HG03064 (cell line): ENCODE data around the gene KRT32.

ENCODE experiments used
- ATAC-seq: cut with Tn5 transposase; IDR thresholded peaks from one replicate; pipeline ENCODE4 v1.9.1; 2021; ENCODE audit warnings: low read depth; ENCODE audit not compliant: unreplicated experiment

KRT32 gene

DNA sequence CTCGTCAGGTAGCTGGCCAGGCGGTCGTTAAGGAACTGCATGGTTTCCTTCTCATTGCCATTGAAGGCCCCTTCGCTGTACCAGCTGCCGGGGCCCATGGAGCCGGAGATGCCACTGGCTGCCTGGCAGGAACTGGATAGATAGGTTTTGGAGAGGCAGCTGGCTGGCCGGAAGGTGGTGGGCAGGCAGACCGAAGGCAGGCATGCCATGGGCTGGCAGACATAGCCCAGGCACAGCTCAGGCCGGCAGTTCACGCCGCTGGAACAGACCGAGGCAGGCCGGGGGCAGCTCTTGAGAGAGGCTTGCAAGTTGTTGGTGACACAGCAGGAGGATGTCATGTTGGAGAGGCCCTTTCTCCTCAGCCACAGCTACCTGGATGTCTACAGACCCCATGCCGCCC lies at the start of gene KRT32:
Gene KRT32, minus strand, starts transcription at position 399 of the 400 bp plus-strand sequence. Its CDS starts 61 bp downstream, at position 338.
- no peak for ATAC-seq

DNA sequence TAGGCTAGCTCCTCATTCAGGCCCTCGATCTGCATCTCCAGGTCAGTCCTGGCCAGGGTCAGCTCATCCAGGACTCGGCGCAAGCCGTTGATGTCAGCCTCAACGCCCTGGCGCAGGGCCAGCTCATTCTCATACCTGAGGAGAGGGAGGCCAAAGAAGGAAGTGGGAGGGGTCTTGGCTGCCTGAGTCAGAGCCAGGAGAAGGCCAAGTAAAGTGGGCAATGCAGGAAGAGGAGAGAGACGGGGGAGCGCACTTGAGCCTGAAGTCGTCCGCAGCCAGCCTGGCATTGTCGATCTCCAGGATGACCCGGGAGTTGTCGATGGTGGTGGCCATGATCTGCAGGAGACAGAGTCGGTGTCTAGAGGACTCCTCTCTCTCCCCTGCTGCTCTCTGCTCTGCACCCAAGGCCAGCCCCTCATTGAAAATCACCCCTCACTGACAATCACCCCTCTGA lies 49.7 kb upstream of the KRT32 start:
- ATAC-seq: no peak

DNA sequence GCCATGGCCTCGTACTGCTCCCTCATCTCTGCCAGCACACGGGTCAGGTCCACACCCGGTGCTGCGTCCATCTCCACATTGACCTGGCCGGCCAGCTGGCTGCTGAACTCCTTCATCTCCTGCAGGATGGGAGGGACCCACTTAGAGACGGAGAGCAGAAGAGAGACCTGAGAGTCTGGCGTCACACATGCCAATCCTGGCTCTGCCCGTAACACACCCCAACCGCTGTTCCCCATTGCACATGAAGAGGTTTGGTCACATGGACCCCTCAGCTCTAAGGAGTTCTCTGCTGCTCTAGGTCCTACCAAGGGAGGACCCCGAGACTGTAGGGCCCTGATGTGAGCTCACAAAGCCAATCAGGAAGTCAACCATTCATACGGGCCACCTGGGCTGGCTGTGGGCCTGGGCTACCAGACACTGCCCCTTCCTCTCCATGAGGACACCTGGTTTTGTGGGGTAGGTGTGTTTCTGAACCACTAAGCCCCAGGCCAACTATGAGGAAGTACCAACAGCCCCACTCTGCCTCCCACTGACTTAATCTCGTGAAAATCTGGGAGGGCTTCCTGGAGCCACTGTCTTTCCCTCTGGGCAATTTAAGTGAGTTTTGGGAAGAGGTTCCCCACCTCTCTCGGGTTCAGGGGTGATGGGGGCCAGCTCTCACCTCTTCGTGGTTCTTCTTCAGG lies 49.1 kb upstream of the KRT32 start:
- no peak for ATAC-seq

DNA sequence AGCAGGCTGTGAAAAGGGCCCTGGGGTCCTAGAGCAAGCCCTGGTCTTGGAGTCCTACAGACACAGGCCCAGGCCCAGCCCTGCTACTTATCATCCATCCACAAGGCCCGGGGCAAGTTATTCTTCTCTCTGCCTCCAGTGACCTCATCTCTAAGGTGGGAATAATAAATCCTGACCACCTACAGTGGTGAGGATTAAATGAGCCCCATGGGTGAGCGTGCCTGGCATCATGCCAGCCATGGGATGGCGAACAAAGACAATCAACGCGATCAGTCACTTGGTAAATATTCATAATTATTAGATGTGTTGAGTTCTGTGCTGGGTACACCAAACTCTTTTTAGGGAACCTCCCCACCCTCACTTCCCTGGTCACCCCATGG lies 46.0 kb upstream of the KRT32 start:
- no peak for ATAC-seq

DNA sequence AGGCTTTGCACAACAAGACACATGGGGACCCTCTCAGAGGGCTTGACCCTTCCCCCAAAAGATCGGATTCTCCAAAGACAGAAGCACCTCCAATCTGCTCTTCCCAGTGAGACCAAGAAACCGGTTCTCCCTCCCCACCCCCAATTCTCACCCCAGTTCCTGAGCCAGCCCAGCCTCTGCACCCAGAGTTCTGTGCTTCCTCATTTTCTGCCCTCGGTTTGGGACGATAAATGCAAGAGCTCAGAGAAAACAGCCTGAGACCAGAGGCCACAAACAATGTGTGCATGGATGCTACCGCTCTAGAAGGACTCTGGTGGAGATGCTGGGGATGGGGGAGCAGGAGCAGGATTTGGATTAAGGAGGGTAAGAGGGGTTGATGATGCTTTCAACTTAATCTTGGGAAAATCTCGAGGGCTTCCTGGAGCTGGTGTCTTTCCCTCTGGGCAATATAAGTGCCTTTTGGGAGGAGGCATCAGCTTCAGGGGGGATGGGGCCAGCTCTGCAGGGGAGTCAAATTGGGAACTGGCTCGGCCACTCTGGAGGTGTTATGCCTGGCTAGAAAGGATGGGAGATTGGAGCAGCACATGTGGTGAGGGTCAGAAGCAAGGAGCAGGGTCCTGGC lies 45.5 kb upstream of the KRT32 start:
- ATAC-seq: no peak

DNA sequence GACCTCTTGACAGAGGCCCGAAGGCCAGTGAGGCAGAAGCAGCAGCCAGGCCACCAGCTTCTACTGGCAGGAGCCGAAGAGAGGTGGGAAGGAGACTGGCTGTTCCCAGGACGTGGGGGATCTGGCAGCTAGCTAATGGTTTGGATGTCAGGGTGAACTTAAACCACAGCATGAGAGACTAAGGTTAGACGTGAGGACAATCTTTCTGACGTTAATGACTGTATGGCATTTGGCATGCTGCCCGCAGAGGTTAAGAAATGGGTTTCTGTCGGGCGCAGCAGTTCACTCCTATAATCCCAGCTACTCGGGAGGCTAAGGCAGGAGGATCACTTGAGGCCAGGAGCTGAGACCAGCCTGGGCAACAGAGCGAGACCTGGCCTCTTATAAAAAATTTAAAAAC lies 44.5 kb upstream of the KRT32 start:
- ATAC-seq: no peak

DNA sequence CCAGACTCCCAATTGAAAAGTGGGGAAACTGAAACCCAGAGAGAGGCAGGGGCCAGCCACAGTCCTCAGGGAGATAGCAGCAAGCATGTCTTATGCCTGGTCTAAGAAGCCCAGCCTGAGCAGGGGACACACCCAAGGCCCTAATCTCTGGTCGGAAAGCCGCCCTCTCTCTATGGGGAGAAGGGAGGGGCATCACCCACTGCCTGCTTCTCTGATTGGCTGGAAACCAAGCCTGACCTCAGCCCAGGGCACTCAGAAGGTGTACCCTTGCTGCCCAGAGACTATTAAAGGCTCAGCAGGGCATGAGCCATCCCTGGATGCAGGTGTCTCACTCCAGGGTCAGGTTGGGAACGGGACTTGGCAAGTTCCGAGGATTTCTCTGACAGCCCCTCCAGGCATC lies 43.9 kb upstream of the KRT32 start:
- ATAC-seq: no peak

DNA sequence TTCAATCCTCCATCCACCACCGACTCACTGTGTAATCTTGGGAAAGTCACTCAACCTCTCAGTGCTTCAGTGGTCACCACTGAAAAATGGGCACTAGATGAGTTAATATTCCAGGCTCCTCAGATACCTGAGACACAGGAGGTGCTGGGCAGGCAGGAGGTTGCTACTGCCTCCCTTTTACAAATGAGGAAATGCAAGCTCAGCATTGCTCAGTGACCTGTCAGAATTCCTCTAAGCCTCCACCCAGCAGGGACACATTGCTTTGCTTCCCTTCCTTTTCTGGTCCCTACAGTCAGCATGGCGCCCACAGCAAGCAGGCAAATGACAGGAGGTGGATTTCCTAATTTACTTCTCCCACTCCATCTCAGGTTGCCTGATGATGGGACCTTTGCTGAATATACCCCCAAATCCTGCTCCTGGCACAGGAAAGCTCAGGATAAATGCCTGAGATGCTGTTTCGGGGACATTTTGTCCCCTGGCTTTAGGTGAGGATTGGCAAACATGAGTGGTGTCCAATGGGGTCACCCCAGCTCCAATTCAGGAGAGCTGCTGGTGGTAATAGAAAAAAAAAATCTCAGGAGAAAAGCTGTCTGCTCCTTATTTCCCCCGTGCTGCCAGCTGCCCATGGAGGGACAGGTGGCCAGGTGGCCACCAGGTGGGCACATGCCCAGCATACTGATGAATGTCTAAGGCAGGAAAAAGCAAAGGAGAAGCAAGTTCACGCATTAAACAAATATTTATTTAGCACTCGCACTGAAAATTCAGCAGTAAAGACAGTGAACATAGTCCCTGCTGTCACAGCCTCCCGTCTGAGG lies 43.3 kb upstream of the KRT32 start:
- no peak for ATAC-seq

DNA sequence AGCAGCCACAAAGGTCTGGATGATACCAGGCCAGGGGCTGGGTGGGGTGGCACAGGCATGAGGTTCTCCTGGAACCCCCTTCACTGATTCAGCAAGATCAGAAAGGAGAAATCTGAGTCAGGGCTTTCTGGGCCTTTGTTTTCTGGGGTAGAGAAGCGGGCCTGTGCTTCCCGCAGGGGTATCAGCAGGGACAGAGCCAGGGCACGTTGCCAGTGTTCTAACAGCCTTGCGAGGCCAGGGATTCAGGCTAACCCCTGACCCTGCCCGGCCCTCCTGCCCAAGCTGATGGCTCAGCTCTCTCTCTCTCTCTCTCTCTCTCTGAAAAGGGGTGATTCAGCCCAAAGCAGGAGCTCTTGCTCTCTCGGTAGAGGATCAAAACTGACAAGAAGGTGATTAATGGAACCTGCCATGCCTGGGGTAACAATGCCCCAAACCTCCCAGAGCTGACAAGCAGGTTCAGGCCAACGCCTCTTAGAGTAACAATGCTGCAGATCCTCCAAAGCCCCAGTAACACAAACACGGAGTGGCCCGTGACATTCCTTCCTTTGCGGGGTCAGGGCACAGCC lies 40.2 kb upstream of the KRT32 start:
- ATAC-seq: no peak

DNA sequence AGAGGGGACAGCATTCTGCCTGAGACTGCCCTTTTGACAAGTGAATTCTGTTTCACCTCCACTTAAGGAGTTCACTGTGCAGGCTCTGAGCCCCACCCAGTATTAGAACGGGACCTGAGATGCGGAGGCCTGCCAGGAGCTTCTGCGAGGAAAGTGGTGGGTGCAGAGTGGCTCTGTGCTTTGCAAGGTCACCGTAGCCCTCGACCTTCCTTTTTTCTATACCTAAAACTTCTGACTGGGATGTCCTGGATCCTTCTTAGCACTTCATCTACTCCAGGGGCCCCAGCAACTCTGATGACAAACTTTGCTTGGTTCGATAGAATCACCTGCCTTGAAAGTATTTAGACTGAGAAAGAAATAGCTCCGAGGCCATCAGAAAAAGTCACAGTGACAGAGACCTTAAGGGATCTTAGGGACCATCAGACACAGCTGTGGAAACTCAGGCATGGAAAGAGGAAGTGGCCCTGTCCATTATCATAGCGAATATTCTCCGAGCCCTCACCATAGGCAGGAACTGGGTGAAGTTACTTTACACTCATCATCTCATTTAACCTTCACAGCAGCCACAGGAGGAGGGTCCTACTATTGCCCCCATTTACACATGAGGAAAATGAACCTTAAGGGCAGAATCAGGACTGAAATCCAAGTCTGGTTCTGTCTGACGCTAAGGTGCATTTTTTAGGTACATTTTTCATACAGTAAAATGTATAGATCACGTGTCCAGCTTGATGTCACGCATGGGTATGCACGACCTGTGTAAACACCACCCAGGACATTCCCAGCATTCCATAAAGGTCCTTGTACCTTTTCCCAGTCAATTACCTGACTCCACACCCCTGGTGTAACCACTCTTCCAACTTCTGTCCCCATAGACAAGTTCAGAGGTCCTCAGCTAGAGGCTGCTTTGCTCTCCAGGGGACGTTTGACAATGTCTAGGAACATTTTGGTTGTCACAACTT lies 38.9 kb upstream of the KRT32 start:
- ATAC-seq: no peak

DNA sequence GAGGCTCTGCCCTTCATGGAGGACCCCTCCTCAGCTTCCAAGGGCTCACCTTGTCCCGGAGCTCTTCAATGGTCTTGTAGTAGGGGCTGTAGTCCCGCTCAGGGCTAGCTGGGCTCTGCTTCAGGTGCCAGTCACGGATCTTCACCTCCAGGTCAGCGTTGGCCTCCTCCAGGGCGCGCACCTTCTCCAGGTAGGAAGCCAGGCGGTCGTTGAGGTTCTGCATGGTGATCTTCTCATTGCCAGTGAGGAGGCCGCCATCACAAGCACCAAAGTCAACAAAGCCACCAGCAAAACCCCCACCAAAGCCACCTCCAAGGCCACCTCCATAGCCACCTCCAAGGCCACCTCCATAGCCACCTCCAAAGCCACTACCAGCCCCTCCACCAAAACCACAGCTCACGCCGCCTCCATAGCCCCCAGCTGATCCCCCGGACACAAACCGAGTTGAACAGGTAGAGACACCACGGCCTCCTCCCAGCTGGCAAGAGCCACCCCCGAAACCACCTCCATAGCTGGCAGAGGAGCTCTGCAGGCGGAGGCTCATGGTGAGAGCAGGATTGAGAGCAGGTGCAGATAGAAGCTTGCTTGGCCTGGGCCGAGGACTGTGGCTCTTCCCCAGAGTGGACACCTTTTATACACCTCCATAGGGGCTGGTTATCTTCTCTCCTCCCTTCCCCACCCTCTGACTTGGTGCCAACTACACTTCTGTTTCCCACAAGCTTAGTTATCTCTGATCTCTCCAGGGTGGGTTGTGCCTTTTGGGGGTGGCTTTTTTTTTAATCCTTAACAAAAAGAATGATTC lies 38.0 kb upstream of the KRT32 start, which contains the start of gene KRT13:
Gene KRT13, minus strand, starts transcription at position 606 of the 802 bp plus-strand sequence. Its CDS starts 62 bp downstream, at position 544.
- no peak for ATAC-seq

DNA sequence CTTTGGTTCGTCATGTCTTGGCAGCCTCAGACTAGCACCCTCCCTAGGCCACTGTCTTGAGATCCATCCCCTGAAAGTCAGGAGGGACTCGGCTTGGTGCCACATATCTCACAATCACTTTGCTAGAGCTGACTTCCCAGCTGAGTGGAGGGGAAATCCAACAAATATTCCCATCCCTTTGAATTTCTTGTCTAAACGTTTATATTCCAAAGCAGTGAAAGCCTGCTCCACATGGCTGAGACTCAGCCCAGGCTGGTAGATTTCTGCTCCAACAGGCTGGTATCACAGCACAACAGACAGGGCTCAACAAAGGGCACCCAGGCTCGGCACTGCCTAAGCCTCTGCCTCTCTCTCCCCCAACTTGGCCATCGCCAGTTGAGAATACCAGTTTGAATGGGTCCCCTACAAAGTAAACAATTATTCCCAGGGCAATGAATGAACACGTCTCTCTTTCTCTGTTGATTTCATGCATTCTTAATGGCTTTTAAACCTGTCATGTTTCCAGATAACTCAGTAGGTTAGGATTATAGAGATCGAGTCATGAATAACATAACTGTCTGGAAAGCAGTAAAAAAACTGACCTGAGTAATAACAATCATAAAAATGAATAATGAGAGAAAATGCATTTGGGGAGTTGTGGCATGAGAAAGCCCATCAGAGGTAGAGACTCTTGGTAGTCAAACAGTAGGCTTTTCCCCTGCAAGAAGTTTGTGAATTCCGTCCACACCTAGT lies 37.2 kb upstream of the KRT32 start:
- no peak for ATAC-seq

DNA sequence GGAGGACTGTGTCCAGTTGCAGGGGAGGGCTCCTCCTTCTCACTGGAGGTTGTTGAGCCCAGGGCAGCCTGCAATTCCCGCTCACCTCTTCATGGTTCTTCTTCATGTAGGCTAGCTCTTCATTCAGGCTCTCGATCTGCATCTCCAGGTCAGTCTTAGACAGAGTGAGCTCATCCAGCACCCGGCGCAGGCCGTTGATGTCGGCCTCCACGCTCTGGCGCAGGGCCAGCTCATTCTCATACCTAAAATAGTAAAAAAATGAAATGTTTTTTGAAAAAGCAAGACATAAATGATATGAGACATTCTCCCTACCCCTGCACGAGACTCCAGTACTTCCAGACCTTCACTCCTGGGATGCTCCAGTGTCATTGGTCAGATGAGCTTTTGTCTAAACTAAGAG lies 36.0 kb upstream of the KRT32 start:
- ATAC-seq: no peak

DNA sequence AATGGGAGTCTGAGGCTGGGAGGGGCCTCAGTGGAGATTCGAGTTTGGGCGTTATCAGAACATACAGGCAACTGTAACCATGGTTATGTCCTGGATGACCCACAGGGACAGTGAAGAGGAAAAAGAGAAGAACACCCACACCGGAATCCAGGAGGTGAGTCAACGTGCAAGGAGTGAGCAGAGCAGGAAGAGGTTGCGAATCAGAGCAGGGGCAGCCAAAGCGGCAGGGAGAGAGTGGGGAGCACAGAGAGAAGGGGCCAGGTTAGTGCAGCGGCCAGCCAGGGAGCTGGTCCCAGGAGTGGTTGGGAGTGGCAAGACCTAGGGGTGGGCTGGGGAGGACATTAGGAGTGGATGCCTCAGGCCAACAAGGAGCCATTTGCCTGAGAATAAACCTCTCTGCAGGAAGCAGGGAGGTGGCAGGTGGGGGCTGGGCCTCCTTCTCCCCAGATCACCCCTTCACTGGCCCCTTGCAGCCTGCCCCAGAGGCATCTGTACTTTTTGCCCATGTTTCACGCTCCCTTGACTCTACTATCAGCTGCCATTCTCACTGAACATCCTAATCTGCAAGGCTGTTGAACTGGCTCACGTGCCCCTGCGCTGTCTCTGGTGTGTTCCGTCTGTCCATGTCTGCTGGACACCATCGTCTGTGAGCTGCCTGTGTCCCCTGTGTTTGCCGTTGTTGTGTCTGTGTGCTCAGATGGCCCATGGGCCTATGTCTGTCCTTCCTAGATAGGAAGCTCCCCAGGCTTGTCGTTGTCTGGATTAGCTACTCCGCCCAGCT lies 33.1 kb upstream of the KRT32 start:
- no peak for ATAC-seq

DNA sequence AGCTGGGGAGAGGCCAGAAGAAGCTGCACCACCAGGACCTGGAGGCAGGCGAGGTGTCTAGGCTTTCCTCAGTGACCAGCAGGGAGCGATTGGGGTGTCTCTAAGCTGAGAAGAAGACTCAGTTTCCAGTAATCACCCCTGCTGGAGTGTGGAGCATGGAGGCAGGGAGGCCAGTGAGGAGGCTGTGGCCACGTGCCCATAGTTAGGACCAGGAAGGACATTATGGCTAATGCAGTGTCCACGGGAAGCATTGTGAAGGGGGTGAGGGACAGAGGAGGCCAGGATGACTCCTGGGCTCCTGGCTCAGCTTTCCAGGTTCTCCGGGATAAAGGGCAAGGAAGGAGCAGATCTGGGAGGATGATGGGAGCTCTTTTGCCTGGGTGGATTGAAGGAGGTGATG lies 32.5 kb upstream of the KRT32 start:
- ATAC-seq: no peak

DNA sequence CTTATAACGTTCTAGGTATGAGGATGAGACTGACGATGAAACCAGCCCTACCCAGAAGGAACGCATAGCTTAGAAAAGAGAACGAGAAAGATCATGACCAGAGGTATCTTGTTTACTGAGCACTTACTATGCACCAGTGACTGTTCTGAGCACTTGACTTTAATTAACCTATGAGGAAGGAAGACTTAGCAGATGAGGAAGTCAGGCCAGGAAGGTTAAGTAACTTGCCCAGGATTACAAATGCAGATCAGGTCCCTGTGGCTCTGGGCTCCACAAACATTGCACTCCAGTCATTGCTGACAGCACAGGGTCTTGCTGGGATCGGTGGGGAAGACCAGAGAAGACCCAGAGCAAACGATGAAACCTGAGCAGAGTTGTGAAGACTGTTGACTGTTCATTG lies 31.1 kb upstream of the KRT32 start:
- ATAC-seq: no peak

DNA sequence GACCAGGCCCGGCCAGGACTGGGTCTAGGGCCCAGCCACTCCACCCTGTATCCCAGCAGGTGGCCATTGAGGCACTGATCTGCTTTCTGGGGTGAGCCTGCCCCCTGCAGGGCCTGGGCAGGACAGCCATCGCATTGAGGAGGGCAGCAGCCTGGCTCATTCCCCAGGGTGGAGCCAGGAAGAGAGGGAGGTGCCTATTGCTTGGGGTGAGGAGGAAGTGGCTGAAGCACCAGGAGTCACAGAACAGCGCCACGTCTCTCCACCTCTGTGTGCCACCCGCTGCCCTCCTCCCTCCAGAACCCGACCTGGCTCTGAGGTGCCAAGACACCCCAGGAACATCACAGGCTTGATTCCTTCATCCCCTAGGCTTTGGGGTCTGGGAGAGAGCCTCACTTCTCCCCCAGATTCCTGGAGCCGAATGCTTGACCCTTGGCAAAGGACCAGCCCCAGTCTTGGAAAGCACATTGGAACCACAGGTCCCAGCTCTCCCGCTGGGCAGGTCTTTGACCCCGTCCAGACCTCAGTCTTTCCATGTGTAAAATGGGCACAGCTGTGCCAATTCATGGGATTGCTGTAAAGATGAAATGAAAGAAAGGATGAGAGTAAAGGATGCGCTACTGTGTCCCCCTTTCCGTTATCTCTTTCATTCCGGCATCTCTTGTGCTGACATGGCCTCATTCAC lies 29.8 kb upstream of the KRT32 start:
- ATAC-seq: no peak
